ENCODE measurements around the gene TRIM24.

TRIM24 gene

DNA sequence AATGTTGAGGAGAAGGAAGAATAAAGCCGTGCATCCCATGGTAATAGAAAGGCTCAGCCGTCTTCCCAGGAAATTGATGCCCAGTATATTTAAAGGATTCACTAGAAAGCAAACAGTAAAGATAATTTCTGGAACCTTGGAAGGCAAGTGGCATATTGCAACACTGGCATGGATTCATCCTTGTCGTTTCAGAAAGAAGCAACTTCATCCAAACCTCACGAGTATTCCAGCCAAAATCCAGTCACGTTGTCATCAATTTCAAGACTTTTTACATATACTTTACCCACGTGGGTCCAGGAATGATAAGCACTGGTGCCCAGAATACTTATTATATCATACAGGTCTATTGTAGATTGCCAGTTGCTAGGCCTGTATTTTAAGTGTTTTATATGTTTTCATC is 167.3 kb downstream of the TRIM24 start:
- Histone ChIP-seq H3K9ac (ENCODE audit: insufficient read length, low read depth) (no peak overlapping the region), H3K36me3 (ENCODE audit: insufficient read depth, insufficient read length, low read length) (no peaks in the 10 kb centered on the region), H3K4me1 (ENCODE audit: insufficient read depth, insufficient read length) (no peaks in the 10 kb centered on the region), H3K27me3 (ENCODE audit: insufficient read depth, insufficient read length) (no peaks in the 10 kb centered on the region), H3K9me3 (ENCODE audit: insufficient read depth, low read length) (no peaks in the 10 kb centered on the region), H3K4me3 (ENCODE audit: insufficient read length, low read depth) (no peak overlapping the region)
- DNase-seq (ENCODE audit: low read depth, low spot score), result no peak
- TF ChIP-seq SUZ12 (IDR thresholded peaks at IDR 0.05; ENCODE audit: extremely low read depth, insufficient read depth, insufficient read length) (no peak), YY1 (IDR thresholded peaks at IDR 0.05; ENCODE audit: insufficient read depth, insufficient read length) (no peak), ZNF274 (IDR thresholded peaks at IDR 0.05; ENCODE audit: low read depth, low read length) (no peak)

GRCh38 chr7:138630059-138630610 is 170.1 kb downstream of the TRIM24 start:
- Histone ChIP-seq H3K27me3 (ENCODE audit: insufficient read depth, insufficient read length) (no peaks in the 10 kb centered on the region), H3K9ac (ENCODE audit: insufficient read length, low read depth) (no peak overlapping the region), H3K4me3 (ENCODE audit: insufficient read length, low read depth) (no peak overlapping the region), H3K36me3 (ENCODE audit: insufficient read depth, insufficient read length, low read length) (no peaks in the 10 kb centered on the region), H3K4me1 (ENCODE audit: insufficient read depth, insufficient read length) (no peaks in the 10 kb centered on the region), H3K9me3 (ENCODE audit: insufficient read depth, low read length) (no peaks in the 10 kb centered on the region)
- TF ChIP-seq YY1 (IDR thresholded peaks at IDR 0.05; ENCODE audit: insufficient read depth, insufficient read length) (no peak), SUZ12 (IDR thresholded peaks at IDR 0.05; ENCODE audit: extremely low read depth, insufficient read depth, insufficient read length) (no peak), ZNF274 (IDR thresholded peaks at IDR 0.05; ENCODE audit: low read depth, low read length) (no peak)
- no peak for DNase-seq (ENCODE audit: low read depth, low spot score)

DNA sequence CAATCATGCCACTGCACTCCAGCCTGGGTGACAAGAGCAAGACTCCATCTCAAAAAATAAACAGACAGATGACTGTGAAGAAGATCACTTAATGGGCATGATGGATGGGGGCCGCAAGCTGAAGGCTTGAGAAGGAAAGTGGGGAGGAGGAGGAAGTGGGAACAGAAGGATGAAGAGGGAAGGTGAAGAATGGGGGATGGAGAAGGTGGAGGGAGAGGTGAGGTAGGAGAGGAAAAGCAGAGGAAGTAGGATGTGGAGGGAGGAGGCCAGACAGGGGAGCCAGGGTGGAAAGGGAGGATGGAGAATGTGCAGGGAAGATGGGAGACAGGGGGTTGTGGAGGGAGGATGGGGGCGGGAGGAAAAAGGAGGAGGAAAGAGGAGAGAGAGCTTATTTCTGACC is 172.3 kb downstream of the TRIM24 start:
- H3K4me3 ChIP-seq (ENCODE audit: insufficient read length, low read depth), result no peak overlapping the region
- DNase-seq (ENCODE audit: low read depth, low spot score), result no peak
- no peaks in the 10 kb centered on the region for H3K36me3 ChIP-seq (ENCODE audit: insufficient read depth, insufficient read length, low read length)
- H3K27me3 ChIP-seq (ENCODE audit: insufficient read depth, insufficient read length), result no peaks in the 10 kb centered on the region
- no peak overlapping the region for H3K9ac ChIP-seq (ENCODE audit: insufficient read length, low read depth)
- no peaks in the 10 kb centered on the region for H3K9me3 ChIP-seq (ENCODE audit: insufficient read depth, low read length)
- TF ChIP-seq YY1 (IDR thresholded peaks at IDR 0.05; ENCODE audit: insufficient read depth, insufficient read length) (no peak), SUZ12 (IDR thresholded peaks at IDR 0.05; ENCODE audit: extremely low read depth, insufficient read depth, insufficient read length) (no peak), ZNF274 (IDR thresholded peaks at IDR 0.05; ENCODE audit: low read depth, low read length) (no peak)
- H3K4me1 ChIP-seq (ENCODE audit: insufficient read depth, insufficient read length), result no peaks in the 10 kb centered on the region

DNA sequence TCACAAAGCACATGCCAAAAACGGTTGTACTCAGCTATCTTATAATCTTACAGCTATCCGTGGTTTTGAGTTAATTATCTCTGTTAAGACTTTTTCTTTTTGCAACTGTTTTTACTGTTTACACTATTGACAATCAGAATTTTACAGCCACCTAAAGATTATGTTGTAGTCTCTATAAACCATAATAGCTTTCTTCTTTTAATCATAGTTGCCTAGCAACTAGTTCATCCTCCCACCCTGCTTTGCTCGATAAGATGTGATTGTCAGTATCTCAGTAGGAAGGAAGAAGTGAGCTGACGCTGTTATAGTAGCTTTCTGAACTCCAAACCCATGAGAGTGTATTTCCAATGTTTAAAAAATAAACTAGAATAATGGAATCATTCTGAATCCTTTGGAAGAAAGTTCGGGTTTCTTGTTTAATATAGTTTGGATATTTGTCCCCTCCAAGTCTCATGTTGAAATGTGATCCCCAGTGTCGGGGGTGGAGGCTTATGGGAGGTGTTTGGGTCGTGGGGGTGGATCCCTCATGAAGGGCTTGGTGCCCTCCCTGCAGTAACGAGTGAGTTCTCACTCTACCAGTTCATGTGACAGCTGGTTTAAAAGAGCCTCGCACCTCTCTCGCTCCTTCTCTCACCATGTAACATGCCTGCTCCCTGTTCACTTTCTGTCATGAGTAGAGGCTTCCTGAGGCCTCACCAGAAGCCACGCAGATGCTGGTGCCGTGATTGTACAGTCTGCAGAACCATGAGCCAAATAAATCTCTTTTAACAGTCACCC is 173.0 kb downstream of the TRIM24 start:
- Histone ChIP-seq H3K9me3 (ENCODE audit: insufficient read depth, low read length) (no peaks in the 10 kb centered on the region), H3K36me3 (ENCODE audit: insufficient read depth, insufficient read length, low read length) (no peaks in the 10 kb centered on the region), H3K4me1 (ENCODE audit: insufficient read depth, insufficient read length) (no peaks in the 10 kb centered on the region), H3K4me3 (ENCODE audit: insufficient read length, low read depth) (no peak overlapping the region), H3K9ac (ENCODE audit: insufficient read length, low read depth) (no peak overlapping the region), H3K27me3 (ENCODE audit: insufficient read depth, insufficient read length) (no peaks in the 10 kb centered on the region)
- DNase-seq (ENCODE audit: low read depth, low spot score), result no peak
- TF ChIP-seq SUZ12 (IDR thresholded peaks at IDR 0.05; ENCODE audit: extremely low read depth, insufficient read depth, insufficient read length) (no peak), YY1 (IDR thresholded peaks at IDR 0.05; ENCODE audit: insufficient read depth, insufficient read length) (no peak), ZNF274 (IDR thresholded peaks at IDR 0.05; ENCODE audit: low read depth, low read length) (no peak)

All from NT2/D1 (cell line).